SK-MEL-5 (cell line): ENCODE data around the gene NEUROD6. TPM values are rescaled to one million over a fixed set of nuclear protein-coding genes. Genes with fewer than 3 reads are reported as not detected.
A peak's percentile ranks its signal among the peaks of the same experiment; 100 is the strongest.

Experiments
- DNase-seq: peaks from one replicate; pipeline ENCODE4 v3.0.0-alpha.2; 2016; ENCODE audit warnings: low read depth, low spot score
- in situ Hi-C: cut with HindIII; loops from 2 replicates; pipeline ENCODE4 v1.10.0; 2016; ENCODE audit warnings: low sequenced_read_pairs, high pct_unique_total_duplicates, low pct_unique_long_range_greater_than_20kb
- polyA plus RNA-seq, 2 experiments: library from polyadenylated mRNA; depleted of rRNA; stranded (reverse); fragments of >200 nt; gene quantifications; 2 replicates each; pipeline ENCODE4 v1.2.3, GENCODE V29; 2015
- total RNA-seq: library from RNA; depleted of rRNA; stranded (reverse); fragments of >200 nt; shearing (Covaris generic); gene quantifications from 2 replicates; pipeline ENCODE4 v1.2.3, GENCODE V29; 2014; rRNA removed

Gene NEUROD6
- total RNA-seq: not detected in 2 replicates
- polyA plus RNA-seq (2015; cell fraction: cytosol; rRNA removed): not detected in 2 replicates
- not detected in 2 replicates for polyA plus RNA-seq (2015; cell fraction: nucleus; rRNA removed)

- in situ Hi-C loops: no loop called here
- DNase-seq: no peak
Measured at GRCh38 chr7:31340603-31341002, at the start of gene NEUROD6. Gene NEUROD6 (minus strand): TSS chr7:31340726. CDS start chr7:31339268, 1,458 bp downstream.

- in situ Hi-C loops: no loop called here
Measured at GRCh38 chr7:31384466-31384865, 43.9 kb upstream of the NEUROD6 start.

GRCh38 chr7:31382722-31383121 lies 42.2 kb upstream of the NEUROD6 start:
- in situ Hi-C loops: no loop called here

More at GRCh38 chr7:31384466-31384865, 43.9 kb upstream of the NEUROD6 start:
- no peak for DNase-seq

GRCh38 chr7:31373337-31374289 lies 33.1 kb upstream of the NEUROD6 start:
- in situ Hi-C loops: no loop called here
- DNase-seq: peak; percentile 84

More at GRCh38 chr7:31382722-31383121, 42.2 kb upstream of the NEUROD6 start:
- no peak for DNase-seq

- in situ Hi-C loops: no loop called here
- DNase-seq: no peak
Measured at GRCh38 chr7:31372231-31372959, 31.9 kb upstream of the NEUROD6 start.

- in situ Hi-C loops: no loop called here
- DNase-seq: no peak
Measured at GRCh38 chr7:31371621-31372020, 31.1 kb upstream of the NEUROD6 start.

GRCh38 chr7:31370609-31371008 lies 30.1 kb upstream of the NEUROD6 start:
- in situ Hi-C loops: no loop called here
- no peak for DNase-seq

GRCh38 chr7:31368620-31369019 lies 28.1 kb upstream of the NEUROD6 start:
- DNase-seq: no peak
- in situ Hi-C loops: no loop called here

- no peak for DNase-seq
- in situ Hi-C loops: no loop called here
Measured at GRCh38 chr7:31363496-31363895, 23.0 kb upstream of the NEUROD6 start.

GRCh38 chr7:31363051-31363450 lies 22.5 kb upstream of the NEUROD6 start:
- DNase-seq: no peak
- in situ Hi-C loops: no loop called here

GRCh38 chr7:31362401-31362800 lies 21.9 kb upstream of the NEUROD6 start:
- no peak for DNase-seq
- in situ Hi-C loops: no loop called here

- DNase-seq: no peak
- in situ Hi-C loops: no loop called here
Measured at GRCh38 chr7:31358467-31358866, 17.9 kb upstream of the NEUROD6 start.

- DNase-seq: no peak
- in situ Hi-C loops: no loop called here
Measured at GRCh38 chr7:31345421-31345820, 4.9 kb upstream of the NEUROD6 start.

- in situ Hi-C loops: no loop called here
- no peak for DNase-seq
Measured at GRCh38 chr7:31343516-31344305, 3.2 kb upstream of the NEUROD6 start.

GRCh38 chr7:31341141-31341540 lies 615 bp upstream of the NEUROD6 start:
- DNase-seq: no peak
- in situ Hi-C loops: no loop called here

- no peak for DNase-seq
- in situ Hi-C loops: no loop called here
Measured at GRCh38 chr7:31340051-31340450, 475 bp downstream of the NEUROD6 start.

- in situ Hi-C loops: no loop called here
- no peak for DNase-seq
Measured at GRCh38 chr7:31338706-31339105, 1.8 kb downstream of the NEUROD6 start.
